ENCODE results near the gene UTY.

Gene UTY

DNA sequence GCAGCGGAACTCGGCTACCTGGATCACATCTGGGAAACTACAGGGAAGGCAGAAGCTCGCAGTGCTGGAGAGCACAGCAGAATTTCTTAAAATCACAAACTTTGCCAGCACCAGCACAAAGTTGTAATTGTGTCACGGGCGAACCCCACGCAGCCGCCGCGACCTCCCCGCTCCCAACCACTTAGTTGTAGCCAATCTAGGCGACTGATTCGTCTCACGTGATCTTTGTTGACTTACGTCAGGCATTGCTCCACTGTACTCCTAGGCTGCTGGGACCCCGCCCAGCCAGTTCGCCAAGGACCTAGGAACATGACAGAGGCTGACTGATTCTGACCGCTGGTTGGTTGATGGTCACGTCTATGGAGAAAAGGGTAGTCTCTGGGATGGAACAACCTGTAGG lies at the start of gene UTY:
UTY (minus strand) TSS at position 206 of the 400 bp plus-strand sequence. CDS start 368 bp downstream, outside the sequence.
- DNase-seq, result no peak

- DNase-seq, result no peak
Measured at GRCh38 chrY:13520474-13520873, 40.6 kb upstream of the UTY start.

DNA sequence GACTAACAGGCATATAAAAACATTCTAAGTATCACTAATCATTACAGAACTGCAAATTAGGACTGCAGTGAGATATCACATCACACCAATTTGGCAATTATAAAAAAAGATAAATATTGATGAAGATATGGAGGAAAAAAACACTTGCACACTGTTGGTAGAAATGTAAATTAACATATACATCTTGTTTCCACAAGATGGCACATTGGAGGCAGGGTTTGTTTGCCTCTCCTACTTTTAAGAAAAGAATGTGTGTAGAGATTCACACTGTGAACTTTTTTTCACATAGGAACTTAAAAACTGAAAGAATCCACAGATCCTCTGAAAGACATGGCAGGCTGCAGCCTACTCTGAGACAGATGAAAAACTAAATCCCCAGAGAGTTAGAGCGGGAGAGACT lies 21.4 kb upstream of the UTY start:
- no peak for DNase-seq

GRCh38 chrY:13493737-13494136 lies 13.9 kb upstream of the UTY start:
- no peak for DNase-seq

GRCh38 chrY:13492408-13492807 lies 12.6 kb upstream of the UTY start:
- no peak for DNase-seq

GRCh38 chrY:13488738-13489137 lies 8.9 kb upstream of the UTY start:
- no peak for DNase-seq

GRCh38 chrY:13479121-13479711 lies 617 bp downstream of the UTY start:
- no peak for DNase-seq

DNA sequence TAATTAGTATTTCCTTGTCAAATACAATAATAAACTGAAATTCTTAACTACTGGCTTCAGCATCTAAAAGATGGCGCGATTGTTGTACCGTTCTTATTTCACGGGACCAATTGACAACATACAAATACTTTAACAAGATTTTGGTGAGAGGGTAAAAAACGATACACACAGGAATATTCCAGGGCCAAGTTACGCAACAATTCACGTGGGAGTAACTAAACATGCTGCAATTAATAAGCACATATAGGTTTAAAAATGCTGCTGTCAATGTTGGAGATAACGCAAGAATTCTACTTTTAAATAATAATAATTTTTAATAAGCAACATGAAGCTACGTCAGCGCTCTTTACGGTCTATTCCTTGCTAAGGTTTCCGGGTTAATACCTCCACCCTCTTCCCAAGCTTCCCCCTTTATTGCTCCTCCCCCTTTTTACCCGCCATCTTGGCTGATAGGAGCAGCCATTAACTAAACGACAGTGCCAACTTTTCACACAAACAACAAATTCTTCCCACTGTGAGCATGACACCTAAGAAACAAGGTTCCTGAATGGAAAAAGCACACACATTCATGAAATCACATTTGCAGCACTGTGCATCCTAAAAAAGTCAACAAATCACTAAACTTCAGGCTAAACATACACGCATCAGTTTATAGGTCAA lies 1.6 kb downstream of the UTY start:
- no peak for DNase-seq

GRCh38 chrY:13474997-13475396 lies 4.8 kb downstream of the UTY start:
- no peak for DNase-seq

DNA sequence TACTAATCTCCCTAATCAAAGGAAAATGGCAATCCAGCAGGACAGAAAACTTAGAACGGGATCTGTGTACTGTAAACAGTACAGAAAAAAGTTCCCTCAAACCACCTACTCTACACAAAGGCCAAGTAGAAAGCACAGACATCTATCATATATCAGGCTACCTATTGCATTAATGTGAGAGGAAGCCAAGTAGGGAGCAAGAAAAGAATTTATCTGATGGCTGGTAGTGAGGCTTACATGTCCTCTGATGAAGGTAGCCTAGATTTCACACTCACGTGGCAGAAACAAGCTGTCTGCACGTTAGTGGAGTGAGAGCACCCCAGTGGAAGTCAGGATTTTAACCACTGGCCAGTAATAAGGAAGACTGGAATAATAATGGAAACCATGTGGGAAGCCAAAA lies 28.3 kb downstream of the UTY start:
- DNase-seq, result no peak

DNA sequence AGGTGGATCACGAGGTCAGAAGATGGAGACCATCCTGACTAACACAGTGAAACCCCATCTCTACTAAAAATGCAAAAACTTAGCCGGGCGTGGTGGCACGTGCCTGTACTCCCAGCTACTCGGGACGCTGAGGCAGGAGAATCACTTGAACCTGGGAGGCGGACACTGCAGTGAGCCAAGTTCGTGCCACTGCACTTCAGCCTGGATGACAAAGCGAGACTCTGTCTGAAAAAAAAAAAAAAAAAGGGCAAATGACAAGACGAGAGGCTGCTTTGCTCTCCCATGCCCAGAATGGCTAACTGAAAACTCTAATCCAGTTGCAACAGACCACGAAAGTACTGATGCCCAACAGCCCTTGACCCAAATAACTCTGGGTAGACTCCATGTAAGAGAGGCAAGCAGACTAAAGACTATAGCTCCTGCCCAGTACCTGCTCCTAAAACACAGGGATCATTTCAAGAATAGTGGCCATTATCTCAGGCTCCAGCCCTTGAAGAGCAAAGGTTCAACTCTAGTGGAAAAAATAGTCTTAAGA lies 29.2 kb downstream of the UTY start:
- no peak for DNase-seq

DNA sequence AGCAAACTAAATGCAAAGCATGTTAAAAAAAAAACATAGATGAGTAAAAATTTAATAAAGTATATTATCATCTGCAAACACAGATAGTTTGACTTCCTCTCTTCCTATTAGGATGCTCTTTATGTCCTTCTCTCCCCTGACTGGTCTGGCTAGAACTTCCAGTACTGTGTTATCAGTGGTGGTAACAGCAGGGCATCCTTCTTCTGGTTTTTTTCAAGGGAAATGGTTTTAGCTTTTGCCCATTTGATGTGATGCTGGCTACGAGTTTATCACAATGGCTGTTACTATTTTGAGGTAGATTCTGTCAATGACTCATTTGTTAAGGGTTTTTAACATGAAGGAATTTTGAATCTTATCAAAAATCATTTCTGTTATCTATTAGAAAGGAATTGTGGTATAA lies 34.3 kb downstream of the UTY start:
- no peak for DNase-seq

GRCh38 chrY:13443146-13443545 lies 36.7 kb downstream of the UTY start:
- DNase-seq, result no peak

DNA sequence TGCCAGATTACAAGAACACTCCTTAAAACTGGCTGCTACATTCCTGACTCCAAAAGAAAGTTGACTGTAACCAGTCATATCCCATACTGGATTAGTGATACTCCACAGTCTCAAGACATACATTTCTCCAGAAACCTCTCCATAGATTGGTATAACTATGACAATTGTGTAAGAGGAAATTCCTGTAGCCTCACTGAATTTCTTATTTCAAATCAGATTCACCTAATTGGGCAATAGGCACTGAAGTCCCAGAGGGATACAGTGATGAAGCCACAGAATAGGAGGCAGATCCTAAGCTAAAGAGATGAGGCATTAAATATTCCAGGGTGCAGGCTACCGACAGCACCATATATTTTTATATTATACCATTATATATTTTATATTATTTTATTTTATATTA lies 39.0 kb downstream of the UTY start:
- no peak for DNase-seq

DNA sequence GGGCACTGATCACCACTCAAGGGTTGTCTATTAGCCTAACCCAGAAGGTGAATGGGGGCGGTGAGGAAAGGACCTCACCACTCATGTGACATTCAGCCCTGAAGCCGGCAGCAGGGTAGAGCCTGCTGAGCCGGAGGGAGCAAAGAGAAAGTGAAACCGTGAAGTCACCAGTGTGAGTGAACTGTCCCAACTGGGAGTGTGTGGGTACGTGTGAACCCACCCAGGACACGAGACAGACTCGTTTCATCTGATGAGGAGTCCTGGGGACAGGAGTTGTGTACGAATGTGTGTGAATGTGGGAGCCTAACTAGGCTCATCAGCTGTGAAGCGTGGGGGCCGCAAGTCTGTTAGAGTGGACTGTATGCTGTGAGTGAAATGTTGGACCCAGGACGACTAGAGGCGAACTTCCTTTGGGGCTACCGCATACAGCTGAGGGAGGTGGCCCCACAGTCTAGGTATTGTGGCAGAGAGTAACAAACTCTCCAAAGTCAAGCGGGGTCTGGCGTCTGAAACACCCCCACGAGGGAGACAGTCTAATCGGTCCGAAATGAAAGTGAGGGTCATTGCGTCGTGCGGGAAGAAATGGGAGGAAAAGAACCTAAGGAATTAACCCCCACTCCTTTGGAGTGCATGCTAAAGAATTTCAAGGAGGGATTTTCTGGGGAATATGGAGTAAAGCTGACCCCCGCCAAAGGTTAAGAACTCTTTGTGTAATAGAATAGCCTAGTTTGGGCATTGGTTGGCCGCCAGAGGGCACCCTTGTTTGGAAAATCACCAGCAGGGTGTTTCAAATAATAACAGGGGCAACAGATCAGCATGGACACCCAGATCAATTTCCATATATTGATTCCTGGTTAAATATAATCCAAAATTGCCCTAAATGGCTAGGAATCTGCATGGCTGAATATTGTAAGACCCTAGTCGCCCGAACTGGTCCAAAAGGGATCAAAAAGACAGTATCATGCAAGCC lies 43.6 kb downstream of the UTY start:
- DNase-seq, result no peak

- no peak for DNase-seq
Measured at GRCh38 chrY:13435206-13435967, 44.4 kb downstream of the UTY start.

DNA sequence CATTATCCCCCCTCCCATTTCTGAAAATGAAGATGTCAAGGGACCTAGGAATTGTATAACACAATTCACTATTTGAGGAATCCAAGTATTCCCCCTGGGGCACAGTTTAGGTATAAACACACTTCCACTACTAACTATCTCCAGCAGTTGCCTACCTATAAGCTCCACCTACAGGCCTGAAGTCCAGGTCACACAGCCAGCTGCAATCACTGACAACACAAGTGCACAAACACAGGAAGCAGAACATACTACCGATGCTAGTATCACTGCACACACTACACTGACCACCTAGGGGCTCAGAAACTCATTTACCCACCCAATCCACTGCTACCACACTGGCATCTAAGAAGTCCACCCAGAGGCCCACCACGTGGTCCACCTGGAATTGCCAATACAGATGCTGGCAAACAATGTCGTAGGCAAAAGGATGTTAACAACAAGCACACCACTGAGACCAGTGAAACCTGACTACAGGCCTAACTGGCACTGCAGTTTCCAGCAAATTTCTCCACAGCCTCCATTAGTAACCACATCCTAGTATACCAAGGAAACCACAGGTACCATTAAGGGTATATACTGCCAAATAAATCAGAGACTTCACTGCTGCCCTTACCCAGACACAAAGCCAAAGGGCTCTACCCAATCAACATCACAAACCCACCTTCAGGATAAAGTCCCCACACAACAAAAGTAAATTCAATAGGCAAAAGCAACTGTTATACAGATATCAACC lies 47.4 kb downstream of the UTY start:
- no peak for DNase-seq

DNA sequence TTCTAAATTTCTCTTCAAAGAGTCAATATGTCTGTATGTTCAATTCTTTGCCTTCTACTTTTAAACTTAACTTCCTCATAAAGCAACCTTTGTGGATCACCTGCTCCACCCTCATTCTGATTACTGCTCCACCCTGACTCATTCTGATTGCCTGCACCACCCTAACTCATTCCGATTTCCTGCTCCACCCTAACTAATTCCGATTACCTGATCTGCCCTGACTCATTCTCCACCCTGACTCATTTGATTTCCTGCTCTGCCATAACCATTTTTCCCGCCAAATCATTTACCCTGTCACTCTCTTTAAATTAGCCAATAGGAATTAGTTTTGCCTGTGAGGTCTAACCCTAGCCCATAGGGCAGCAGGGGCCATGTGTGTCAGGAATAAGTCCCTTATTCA lies 50.3 kb downstream of the UTY start:
- DNase-seq, result no peak

DNA sequence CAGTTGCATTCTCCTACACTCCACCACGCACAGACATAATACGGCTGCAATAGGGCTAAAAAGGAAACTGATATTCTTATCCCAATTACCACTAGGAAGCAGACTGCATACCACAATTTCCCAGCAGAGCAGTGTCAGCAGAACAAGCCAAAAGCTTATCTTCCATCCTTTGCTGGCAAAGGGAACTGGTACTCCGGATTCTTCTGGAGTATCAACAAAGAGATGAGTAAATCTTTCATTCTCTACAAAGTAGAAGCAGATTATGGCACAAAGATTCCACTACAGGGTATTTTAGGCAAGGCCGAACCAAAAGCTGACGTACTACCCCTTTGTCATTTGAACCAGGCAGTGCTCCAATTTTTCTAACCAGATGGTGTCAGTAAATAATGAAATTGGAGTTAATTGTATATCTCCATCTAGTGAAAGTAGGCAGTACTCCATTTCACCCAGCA lies 56.5 kb downstream of the UTY start:
- DNase-seq, result no peak

GRCh38 chrY:13416869-13417661 lies 62.8 kb downstream of the UTY start:
- no peak for DNase-seq

DNA sequence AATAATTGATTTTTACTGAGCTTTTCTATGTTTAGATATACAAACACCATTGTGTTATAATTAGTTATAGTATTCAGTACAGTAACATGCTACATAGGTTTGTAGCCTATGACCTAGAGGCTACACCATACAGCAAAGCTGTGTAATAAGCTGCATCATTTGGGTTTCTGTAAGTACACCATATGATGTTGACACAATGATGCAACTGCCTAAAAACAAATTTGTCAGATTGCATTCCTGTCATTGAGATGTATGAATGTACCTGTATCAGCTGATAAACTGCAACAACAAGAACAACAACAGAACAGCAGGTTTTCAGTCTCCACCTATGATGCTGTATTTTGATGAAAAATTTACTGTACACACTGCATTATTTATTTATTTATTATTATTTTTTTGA lies 64.3 kb downstream of the UTY start:
- DNase-seq, result no peak
